K562 (cell line): ENCODE results near the gene ZNF628. TPM values are rescaled to one million over a fixed set of nuclear protein-coding genes. Genes with fewer than 3 reads are reported as not detected.
A peak's percentile ranks its signal among the peaks of the same experiment; 100 is the strongest.

Experiments
- ATAC-seq: fragments of 200-7000 bp; cut with Tn5 transposase; 3 replicates; pipeline ENCODE4 v1.9.1; 2020; ENCODE audit warnings: moderate library complexity
- BruUV-seq: library from RNA; stranded (reverse); fragments of 400-500 nt; replicated peaks from 2 replicates; lab custom pipeline; 2021; lab: Mats Ljungman, UMichigan
- CTCF ChIA-PET: fragments of 300-600 bp; formaldehyde crosslinking; extraction: SDS; loops from one replicate; lab custom pipeline; 2021; ENCODE audit warnings: low intra/inter-chr PET ratio; lab: Yijun Ruan, JAX
- POLR2A ChIA-PET: fragments of 300-600, 350-650 bp; sonication (Branson Sonifier 250); formaldehyde crosslinking; extraction: SDS; loops from one replicate; lab custom pipeline; 2021; ENCODE audit warnings: antibody characterized with exemption, inconsistent platforms; lab: Yijun Ruan, JAX
- DNase-seq, 4 experiments: peaks; one replicate each; pipeline versions ENCODE4 v3.0.0 to v3.0.0-alpha.2; 2011 to 2018; ENCODE audit warnings: low spot score in 3 of 4, mixed read lengths in 3 of 4; ENCODE audit errors: extremely low read depth in 1 of 4
- FAIRE-seq: peaks from 2 replicates; lab custom pipeline; 2011; peaks lifted over from hg19 to GRCh38; lab: Jason Lieb, UNC
- H2AFZ ChIP-seq: 2 replicates; pipeline ENCODE4 v1.6.0; 2011; ENCODE audit warnings: low read depth, low read length, control low read depth, inconsistent platforms
- H3K27ac ChIP-seq: fragments of 200-600 bp; 3 replicates; pipeline ENCODE4 v1.8.0; 2011; ENCODE audit warnings: low read depth, mild to moderate bottlenecking, control low read depth, inconsistent platforms, low read length, moderate library complexity, mixed read lengths; ENCODE audit errors: extremely low read depth
- H3K27me3 ChIP-seq, 2 experiments: fragments of 300-600 bp in 1 of 2; 2 replicates in 1 of 2; 3 replicates in 1 of 2; pipeline versions ENCODE4 v1.6.0 to v1.8.0; 2011; ENCODE audit warnings: inconsistent platforms in 2 of 2, low read length in 2 of 2, mild to moderate bottlenecking in 1 of 2, mixed read lengths in 1 of 2, moderate library complexity in 1 of 2; ENCODE audit not compliant: control insufficient read depth in 2 of 2, insufficient read depth in 2 of 2
- H3K36me3 ChIP-seq: fragments of 300-600 bp; 3 replicates; pipeline ENCODE4 v1.8.0; 2011; ENCODE audit warnings: mild to moderate bottlenecking, low read length, inconsistent platforms; ENCODE audit not compliant: control insufficient read depth, insufficient read depth
- H3K4me1 ChIP-seq, 2 experiments: fragments of 200-600 bp in 1 of 2; replicated peaks in 1 of 2; 2 replicates in 1 of 2; 3 replicates in 1 of 2; pipeline versions ENCODE4 v1.5.1 to v1.8.0; 2011; ENCODE audit warnings: inconsistent platforms in 2 of 2, low read length in 2 of 2, mild to moderate bottlenecking in 1 of 2, mixed read lengths in 1 of 2, moderate library complexity in 1 of 2; ENCODE audit not compliant: control insufficient read depth in 2 of 2, insufficient read depth in 2 of 2
- H3K4me2 ChIP-seq: 2 replicates; pipeline ENCODE4 v1.6.1; 2011; ENCODE audit warnings: low read length, control low read depth, inconsistent platforms, mixed read lengths; ENCODE audit not compliant: insufficient read depth
- H3K4me3 ChIP-seq: fragments of 200-600 bp; sonication (generic), shearing (Covaris generic); 2 replicates; pipeline ENCODE4 v1.5.1; 2016; ENCODE audit warnings: control low read depth, inconsistent platforms
- H3K79me2 ChIP-seq: fragments of 200-600 bp; 3 replicates; pipeline ENCODE4 v1.8.0; 2011; ENCODE audit warnings: low read length, inconsistent platforms; ENCODE audit not compliant: control insufficient read depth, insufficient read depth
- H3K9ac ChIP-seq, 2 experiments: 2 replicates each; pipeline versions ENCODE4 v1.6.0 to v1.6.1; 2011; ENCODE audit warnings: low read depth in 2 of 2, low read length in 2 of 2, control low read depth in 1 of 2, inconsistent platforms in 1 of 2, mild to moderate bottlenecking in 1 of 2, mixed read lengths in 1 of 2; ENCODE audit not compliant: insufficient read depth in 1 of 2
- H3K9me1 ChIP-seq: one replicate; pipeline ENCODE4 v1.6.0; 2011; ENCODE audit warnings: inconsistent platforms, mild to moderate bottlenecking, low read length, moderate library complexity; ENCODE audit not compliant: control insufficient read depth, insufficient read depth
- H3K9me3 ChIP-seq: replicated peaks from 2 replicates; pipeline ENCODE4 v1.5.1; 2011; ENCODE audit warnings: low read depth, low read length, inconsistent platforms; ENCODE audit not compliant: control insufficient read depth, insufficient read depth
- H4K20me1 ChIP-seq: replicated peaks from 2 replicates; pipeline ENCODE4 v1.6.1; 2011; ENCODE audit warnings: low read length, inconsistent platforms, mixed read lengths; ENCODE audit not compliant: control insufficient read depth, insufficient read depth
- ZBTB34 ChIP-seq: fragments of 250-450 bp; sonication (Bioruptor Pico); IDR thresholded peaks from 2 replicates; pipeline ENCODE4 v1.8.0; 2021; ENCODE audit warnings: mild to moderate bottlenecking, moderate library complexity
- ZHX1 ChIP-seq: fragments of 150-350 bp; conservative IDR thresholded peaks from 2 replicates; pipeline ENCODE4 v1.6.1; 2014; ENCODE audit warnings: low read length
- WGBS: fragments of 100-300 bp; shearing (Covaris generic); methylation state at CpG from one replicate; pipeline ENCODE4 v1.1.6; 2016; ENCODE audit warnings: low coverage, mixed read lengths; ENCODE audit not compliant: insufficient coverage; ENCODE audit errors: missing lambda C conversion rate; 5-methylcytosine and 5-hydroxymethylcytosine counted together
- in situ Hi-C: fragments of 300-500 bp; cut with MboI; formaldehyde crosslinking; loops from 4 replicates; pipeline ENCODE4 v1.15.0; 2018; ENCODE audit warnings: inconsistent platforms, mixed read lengths
- intact Hi-C: fragments of 100-400 bp; cut with micrococcal nuclease; formaldehyde crosslinking; loops from 2 replicates; pipeline ENCODE4 v1.14.2; 2022
- polyA plus RNA-seq, 8 experiments: library from polyadenylated mRNA; depleted of rRNA in 4 of 8; stranded (reverse) in 5 of 8; unstranded in 3 of 8; fragments of >200 nt; fragmentation: Nextera tagmentation in 2 of 8; fragmentation: Illumina TruSeq in 1 of 8; extraction: Ambion mirVana in 2 of 8; extraction: Trizol in 1 of 8; gene quantifications; 2 replicates each; pipeline versions ENCODE4 v1.2.1 to v1.2.3, GENCODE V29; 2011 to 2014; ENCODE audit warnings: inconsistent platforms in 1 of 8, missing spikeins in 1 of 8
- total RNA-seq, 7 experiments: library from RNA; depleted of rRNA in 6 of 7; stranded (reverse); fragments of >200 nt in 6 of 7; fragmentation: Illumina TruSeq in 2 of 7; extraction: Trizol in 2 of 7; gene quantifications; 2 replicates each; pipeline versions ENCODE4 v1.2.1 to v1.2.3, GENCODE V29; 2011 to 2021; ENCODE audit warnings: low replicate concordance in 1 of 7
- TF ChIP-seq, protein P1 (sequence below): sonication (generic); formaldehyde crosslinking; IDR thresholded peaks from 2 replicates; pipeline ENCODE4 v1.8.1; 2023; ENCODE audit warnings: mild to moderate bottlenecking, missing genetic modification reagents

Gene ZNF628
- total and polyA plus RNA-seq, 9 of the 15 experiments (the other 6 are each of a cell fraction or from before 2014, with no cell fraction given): 0.13 to 13.6 (median 2.2) TPM; not detected in 3

GRCh38 chr19:55529636-55530234 is 53.3 kb downstream of the ZNF628 start:
- no peaks in the 10 kb centered on the region for H4K20me1 ChIP-seq
- no peak overlapping the region for H3K4me2 ChIP-seq
- H2AFZ ChIP-seq: no peak overlapping the region
- CTCF ChIA-PET: no interaction called here
- no peaks in the 10 kb centered on the region for H3K79me2 ChIP-seq
- H3K4me1 ChIP-seq: peaks cover 0 to 35% of the 10 kb centered on the region in 2 experiments; a peak in 3 of 5 replicates
- H3K9me3 ChIP-seq: peaks cover 12% of the 10 kb centered on the region
- no peak for ATAC-seq
- H3K9me1 ChIP-seq: no peaks in the 10 kb centered on the region
- 54% methylated on average over 21 of the region's 56 CpGs for WGBS
- H3K9ac ChIP-seq: no peak overlapping the region
- no peaks in the 10 kb centered on the region; a peak in 1 of 5 replicates for H3K27me3 ChIP-seq
- intact Hi-C loops (no loop called here), in situ Hi-C loops (no loop called here)
- POLR2A ChIA-PET: no interaction called here
- H3K4me3 ChIP-seq: no peak overlapping the region
- TF ChIP-seq, protein P1, sequence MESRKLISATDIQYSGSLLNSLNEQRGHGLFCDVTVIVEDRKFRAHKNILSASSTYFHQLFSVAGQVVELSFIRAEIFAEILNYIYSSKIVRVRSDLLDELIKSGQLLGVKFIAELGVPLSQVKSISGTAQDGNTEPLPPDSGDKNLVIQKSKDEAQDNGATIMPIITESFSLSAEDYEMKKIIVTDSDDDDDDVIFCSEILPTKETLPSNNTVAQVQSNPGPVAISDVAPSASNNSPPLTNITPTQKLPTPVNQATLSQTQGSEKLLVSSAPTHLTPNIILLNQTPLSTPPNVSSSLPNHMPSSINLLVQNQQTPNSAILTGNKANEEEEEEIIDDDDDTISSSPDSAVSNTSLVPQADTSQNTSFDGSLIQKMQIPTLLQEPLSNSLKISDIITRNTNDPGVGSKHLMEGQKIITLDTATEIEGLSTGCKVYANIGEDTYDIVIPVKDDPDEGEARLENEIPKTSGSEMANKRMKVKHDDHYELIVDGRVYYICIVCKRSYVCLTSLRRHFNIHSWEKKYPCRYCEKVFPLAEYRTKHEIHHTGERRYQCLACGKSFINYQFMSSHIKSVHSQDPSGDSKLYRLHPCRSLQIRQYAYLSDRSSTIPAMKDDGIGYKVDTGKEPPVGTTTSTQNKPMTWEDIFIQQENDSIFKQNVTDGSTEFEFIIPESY: peak; percentile 97
- TF ChIP-seq ZHX1 (no peak), ZBTB34 (no peak)
- H3K36me3 ChIP-seq: no peaks in the 10 kb centered on the region
- no peak for DNase-seq
- FAIRE-seq: no peak
- no peak overlapping the region for H3K27ac ChIP-seq
- no TSS peak for BruUV-seq
